C4-2B (cell line): ENCODE data around the gene LRRTM3.

ENCODE experiments used
- CTCF ChIP-seq: fragments of 450-650 bp; conservative IDR thresholded peaks from 2 replicates; pipeline ENCODE4 v1.5.1; 2017; ENCODE audit warnings: mild to moderate bottlenecking
- ZFX ChIP-seq: fragments of 450-650 bp; IDR thresholded peaks from 2 replicates; pipeline ENCODE4 v1.6.1; 2017

GRCh38 chr10:67043041-67043440 lies 117.2 kb downstream of the LRRTM3 start:
- no peak for TF ChIP-seq ZFX
- no peak for TF ChIP-seq CTCF
